ENCODE measurements around the gene CLCN2. TPM values are rescaled to one million over a fixed set of nuclear protein-coding genes. Genes with fewer than 3 reads are reported as not detected.

CLCN2 gene
- total RNA-seq, 1 donor from 2014 or later: 24.9 TPM

GRCh38 chr3:184296616-184297015, 64.8 kb downstream of the CLCN2 start:
- no peak for DNase-seq (ENCODE audit: extremely low spot score, unreplicated experiment)
- Mint-ChIP-seq H3K27ac (no peak overlapping the region), H3K27me3 (peaks cover 21% of the 10 kb centered on the region), H3K9me3 (no peaks in the 10 kb centered on the region), H3K36me3 (peaks cover 4% of the 10 kb centered on the region), H3K4me1 (ENCODE audit: unreplicated experiment) (peaks cover 10% of the 10 kb centered on the region), H3K4me3 (peak overlapping the region; percentile 97)
- TF ChIP-seq CTCF (conservative IDR thresholded peaks at IDR 0.05): no peak

Other genes starting within 250 kb of the CLCN2 start
- gene EIF2B5, start 226.2 kb downstream of the CLCN2 start, total RNA-seq (ENCODE audit: low replicate concordance): 43.9 and 48.5 TPM in 2 replicates
- gene DVL3, start 206.2 kb downstream of the CLCN2 start, total RNA-seq (ENCODE audit: low replicate concordance): 70.8 and 84.8 TPM in 2 replicates
- 249 and 298 TPM in 2 replicates for gene AP2M1, start 186.8 kb downstream of the CLCN2 start, total RNA-seq (ENCODE audit: low replicate concordance)
- gene ABCF3, start 175.4 kb downstream of the CLCN2 start, total RNA-seq (ENCODE audit: low replicate concordance): 72.3 and 74.3 TPM in 2 replicates
- gene VWA5B2, start 132.0 kb downstream of the CLCN2 start, total RNA-seq (ENCODE audit: low replicate concordance): 23.7 and 38.7 TPM in 2 replicates
- gene ALG3, start 112.6 kb downstream of the CLCN2 start, total RNA-seq (ENCODE audit: low replicate concordance): 55.7 and 55.8 TPM in 2 replicates
- gene EEF1AKMT4, start 111.9 kb downstream of the CLCN2 start, total RNA-seq (ENCODE audit: low replicate concordance): 6.4 and 10.2 TPM in 2 replicates
- gene CAMK2N2, start 100.1 kb downstream of the CLCN2 start, total RNA-seq (ENCODE audit: low replicate concordance): 1.9 TPM in 2 replicates
- not detected in 2 replicates for gene ECE2, start 85.6 kb downstream of the CLCN2 start, total RNA-seq (ENCODE audit: low replicate concordance)
- gene PSMD2, start 62.4 kb downstream of the CLCN2 start, total RNA-seq (ENCODE audit: low replicate concordance): 226 and 255 TPM in 2 replicates
- gene EIF4G1, start 47.0 kb downstream of the CLCN2 start, total RNA-seq (ENCODE audit: low replicate concordance): 371 and 432 TPM in 2 replicates
- 13.2 and 18.3 TPM in 2 replicates for gene FAM131A, start 24.0 kb downstream of the CLCN2 start, total RNA-seq (ENCODE audit: low replicate concordance)
- gene POLR2H, start 105 bp upstream of the CLCN2 start, total RNA-seq (ENCODE audit: low replicate concordance): 87.8 and 90.5 TPM in 2 replicates
- 0.41 and 0.52 TPM in 2 replicates for gene THPO, start 16.6 kb upstream of the CLCN2 start, total RNA-seq (ENCODE audit: low replicate concordance)
- 6.4 and 35.5 TPM in 2 replicates for gene CHRD, start 18.4 kb upstream of the CLCN2 start, total RNA-seq (ENCODE audit: low replicate concordance)
- gene EPHB3, start 200.2 kb upstream of the CLCN2 start, total RNA-seq (ENCODE audit: low replicate concordance): 57.7 and 65.0 TPM in 2 replicates

Measured in type B pancreatic cell (in vitro differentiated cells).